HepG2 (cell line): ENCODE data around the gene MLLT10. TPM values are rescaled to one million over a fixed set of nuclear protein-coding genes. Genes with fewer than 3 reads are reported as not detected.

Source experiments
- AKAP8 ChIP-seq: sonication (generic); formaldehyde crosslinking; IDR thresholded peaks from 2 replicates; pipeline ENCODE4 v1.5.1; 2020; ENCODE audit warnings: mild to moderate bottlenecking, missing genetic modification reagents
- ARID3A ChIP-seq: IDR thresholded peaks from 2 replicates; pipeline ENCODE4 v1.6.1; 2012; ENCODE audit warnings: low read depth, low read length, improper control_type of control experiment
- BORCS8-MEF2B ChIP-seq: sonication (generic); formaldehyde crosslinking; IDR thresholded peaks from 2 replicates; pipeline ENCODE4 v1.8.0; 2022; ENCODE audit warnings: mild to moderate bottlenecking, missing genetic modification reagents
- EED ChIP-seq: sonication (generic); formaldehyde crosslinking; IDR thresholded peaks from 2 replicates; pipeline ENCODE4 v1.5.0; 2020; ENCODE audit warnings: mild to moderate bottlenecking, missing genetic modification reagents
- ELF3 ChIP-seq: IDR thresholded peaks from 2 replicates; pipeline ENCODE4 v1.6.1; 2016; ENCODE audit warnings: missing genetic modification reagents, missing compliant biosample characterization
- HBP1 ChIP-seq: IDR thresholded peaks from 2 replicates; pipeline ENCODE4 v1.6.1; 2016; ENCODE audit warnings: low read depth, control low read depth
- ISL2 ChIP-seq: sonication (generic); formaldehyde crosslinking; IDR thresholded peaks from 2 replicates; pipeline ENCODE4 v1.5.0; 2020; ENCODE audit warnings: missing genetic modification reagents
- KDM6A ChIP-seq: IDR thresholded peaks from 2 replicates; pipeline ENCODE4 v1.6.1; 2016; ENCODE audit warnings: low read depth
- MYC ChIP-seq: sonication (generic); formaldehyde crosslinking; IDR thresholded peaks from 2 replicates; pipeline ENCODE4 v1.9.0; 2021; ENCODE audit warnings: missing genetic modification reagents, borderline replicate concordance
- RFX3 ChIP-seq: IDR thresholded peaks from 2 replicates; pipeline ENCODE4 v1.6.1; 2016; ENCODE audit warnings: missing biosample characterization, missing genetic modification reagents
- TFDP1 ChIP-seq: IDR thresholded peaks from 2 replicates; pipeline ENCODE4 v1.6.1; 2016; ENCODE audit warnings: missing compliant biosample characterization, missing genetic modification reagents, borderline replicate concordance
- TGIF2 ChIP-seq: IDR thresholded peaks from 2 replicates; pipeline ENCODE4 v1.6.1; 2016; ENCODE audit warnings: control low read depth, missing compliant biosample characterization
- YEATS2 ChIP-seq: sonication (generic); formaldehyde crosslinking; IDR thresholded peaks from 2 replicates; pipeline ENCODE4 v1.4.0; 2020; ENCODE audit warnings: missing genetic modification reagents, borderline replicate concordance
- YY1 ChIP-seq: IDR thresholded peaks from 2 replicates; pipeline ENCODE4 v1.6.1; 2011; ENCODE audit warnings: low read length, low read depth, moderate library complexity, mild to moderate bottlenecking; ENCODE audit not compliant: insufficient read depth, insufficient replicate concordance
- ZFP90 ChIP-seq: sonication (generic); formaldehyde crosslinking; IDR thresholded peaks from 2 replicates; pipeline ENCODE4 v1.8.0; 2022; ENCODE audit warnings: missing genetic modification reagents, mild to moderate bottlenecking, inconsistent platforms, borderline replicate concordance
- ZFX ChIP-seq: sonication (generic); formaldehyde crosslinking; IDR thresholded peaks from 2 replicates; pipeline ENCODE4 v1.4.0; 2020; ENCODE audit warnings: mild to moderate bottlenecking, low read depth, missing genetic modification reagents, moderate library complexity
- ZNF234 ChIP-seq: sonication (generic); formaldehyde crosslinking; conservative IDR thresholded peaks from 2 replicates; pipeline ENCODE4 v1.5.1; 2020; ENCODE audit warnings: mild to moderate bottlenecking, missing genetic modification reagents
- ZNF329 ChIP-seq: sonication (generic); formaldehyde crosslinking; IDR thresholded peaks from 2 replicates; pipeline ENCODE4 v1.9.0; 2021; ENCODE audit warnings: low read depth, mild to moderate bottlenecking, missing genetic modification reagents
- ZNF709 ChIP-seq: sonication (generic); formaldehyde crosslinking; IDR thresholded peaks from 2 replicates; pipeline ENCODE4 v1.5.0; 2020; ENCODE audit warnings: mild to moderate bottlenecking, missing genetic modification reagents
- ZNF816 ChIP-seq: sonication (generic); formaldehyde crosslinking; IDR thresholded peaks from 2 replicates; pipeline ENCODE4 v1.8.0; 2022; ENCODE audit warnings: missing genetic modification reagents, mild to moderate bottlenecking, borderline replicate concordance
- ZSCAN21 ChIP-seq: sonication (generic); formaldehyde crosslinking; IDR thresholded peaks from 2 replicates; pipeline ENCODE4 v1.8.0; 2022; ENCODE audit warnings: mild to moderate bottlenecking, missing genetic modification reagents, moderate library complexity, borderline replicate concordance
- polyA plus RNA-seq, 8 experiments: library from polyadenylated mRNA; depleted of rRNA in 3 of 8; stranded (reverse) in 7 of 8; unstranded in 1 of 8; fragments of >200 nt; fragmentation: Illumina TruSeq in 4 of 8; extraction: Trizol in 4 of 8; gene quantifications; 2 replicates each; pipeline versions ENCODE4 v1.2.1 to v1.2.3, GENCODE V29; 2011 to 2016; ENCODE audit warnings: low read depth in 4 of 8, missing spikeins in 1 of 8, mixed read lengths in 1 of 8; ENCODE audit not compliant: insufficient read depth in 1 of 8
- total RNA-seq, 5 experiments: library from RNA; depleted of rRNA; stranded (reverse); fragments of >200 nt; fragmentation: Illumina TruSeq; extraction: Trizol; gene quantifications; 2 replicates each; pipeline ENCODE4 v1.2.3, GENCODE V29; 2016; ENCODE audit warnings: low read depth in 1 of 5

The MLLT10 gene
- total and polyA plus RNA-seq, 2 of the 13 experiments (the other 11 are each of a cell fraction or from before 2014, with no cell fraction given): 51.3 to 84.1 TPM

GRCh38 chr10:21526188-21526859 lies 7.7 kb upstream of the MLLT10 start (continued):
- TF ChIP-seq TFDP1 (CRISPR knock-in tag): no peak
- TF ChIP-seq ZFX: peak; percentile 90
- peak; percentile 6; the same call in 1 of the 2 replicates for TF ChIP-seq ISL2 (CRISPR knock-in tag)
- TF ChIP-seq BORCS8-MEF2B (CRISPR knock-in tag): peak; percentile 34; the same call in 1 of the 2 replicates
- TF ChIP-seq YY1: no peak
- TF ChIP-seq RFX3: no peak
- peak; percentile 60; the same call in 1 of the 2 replicates for TF ChIP-seq ZSCAN21 (CRISPR knock-in tag)
- TF ChIP-seq MYC (CRISPR knock-in tag): no peak
- no peak for TF ChIP-seq KDM6A (CRISPR knock-in tag)
- no peak for TF ChIP-seq TGIF2 (CRISPR knock-in tag)
- TF ChIP-seq ZNF234 (CRISPR knock-in tag): 0 out of 2 replicates have a peak, but pooled peaks have one; percentile 36
- no peak for TF ChIP-seq ARID3A
- no peak for TF ChIP-seq EED (CRISPR knock-in tag)
- no peak for TF ChIP-seq ELF3 (CRISPR knock-in tag)
- peak; percentile 58; the same call in 1 of the 2 replicates for TF ChIP-seq ZNF816 (CRISPR knock-in tag)
- peak; percentile 23; the same call in 1 of the 2 replicates for TF ChIP-seq ZNF709
- peak; percentile 14; the same call in 1 of the 2 replicates for TF ChIP-seq ZNF329 (CRISPR knock-in tag)
- no peak for TF ChIP-seq YEATS2
- peak; percentile 44; the same call in 1 of the 2 replicates for TF ChIP-seq AKAP8 (CRISPR knock-in tag)
- TF ChIP-seq HBP1 (CRISPR knock-in tag): no peak
- no peak for TF ChIP-seq ZFP90
